ENCODE data around the gene WASF2.

Gene WASF2

DNA sequence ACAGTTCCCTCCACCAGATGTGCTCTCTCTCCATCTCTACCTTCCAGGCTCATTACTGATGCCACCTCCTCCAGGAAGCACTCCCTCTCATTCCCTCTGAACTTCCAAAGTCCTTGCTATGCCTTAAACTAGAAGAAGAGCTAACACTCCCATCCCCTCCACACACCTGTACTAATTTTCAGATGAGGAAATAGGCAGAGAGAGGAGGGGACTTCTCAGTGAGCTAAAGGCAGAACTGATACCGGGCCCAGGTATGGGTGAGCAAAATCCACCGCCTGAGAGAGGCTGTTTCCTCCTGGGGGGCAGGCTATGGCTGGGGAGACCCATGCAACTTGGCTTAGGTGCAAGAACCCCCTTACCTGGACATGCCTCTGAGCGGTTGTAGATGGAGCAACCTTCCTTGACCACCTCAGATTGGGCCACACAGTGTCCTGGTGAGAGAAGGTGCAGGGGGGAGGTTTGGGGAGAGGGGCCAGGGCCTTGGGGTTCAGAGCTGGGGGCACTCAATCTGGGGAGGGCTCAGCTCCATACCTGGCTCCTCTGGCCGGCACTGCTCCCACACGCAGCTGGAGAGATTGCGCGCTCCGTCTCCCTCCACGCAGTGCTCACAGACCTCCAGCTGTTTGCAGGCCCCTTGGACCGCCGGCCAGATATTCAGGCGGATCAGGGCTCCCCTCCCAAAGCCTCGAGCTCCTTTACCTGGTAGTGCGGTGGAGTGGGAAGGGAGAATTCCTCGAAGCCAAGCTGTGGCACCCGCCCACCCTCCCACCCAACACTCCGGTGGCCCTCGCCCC, 107.8 kb downstream of the WASF2 start:
- no peak for DNase-seq (ENCODE audit: low read depth in 2 of 3, low spot score in 1 of 3)

DNA sequence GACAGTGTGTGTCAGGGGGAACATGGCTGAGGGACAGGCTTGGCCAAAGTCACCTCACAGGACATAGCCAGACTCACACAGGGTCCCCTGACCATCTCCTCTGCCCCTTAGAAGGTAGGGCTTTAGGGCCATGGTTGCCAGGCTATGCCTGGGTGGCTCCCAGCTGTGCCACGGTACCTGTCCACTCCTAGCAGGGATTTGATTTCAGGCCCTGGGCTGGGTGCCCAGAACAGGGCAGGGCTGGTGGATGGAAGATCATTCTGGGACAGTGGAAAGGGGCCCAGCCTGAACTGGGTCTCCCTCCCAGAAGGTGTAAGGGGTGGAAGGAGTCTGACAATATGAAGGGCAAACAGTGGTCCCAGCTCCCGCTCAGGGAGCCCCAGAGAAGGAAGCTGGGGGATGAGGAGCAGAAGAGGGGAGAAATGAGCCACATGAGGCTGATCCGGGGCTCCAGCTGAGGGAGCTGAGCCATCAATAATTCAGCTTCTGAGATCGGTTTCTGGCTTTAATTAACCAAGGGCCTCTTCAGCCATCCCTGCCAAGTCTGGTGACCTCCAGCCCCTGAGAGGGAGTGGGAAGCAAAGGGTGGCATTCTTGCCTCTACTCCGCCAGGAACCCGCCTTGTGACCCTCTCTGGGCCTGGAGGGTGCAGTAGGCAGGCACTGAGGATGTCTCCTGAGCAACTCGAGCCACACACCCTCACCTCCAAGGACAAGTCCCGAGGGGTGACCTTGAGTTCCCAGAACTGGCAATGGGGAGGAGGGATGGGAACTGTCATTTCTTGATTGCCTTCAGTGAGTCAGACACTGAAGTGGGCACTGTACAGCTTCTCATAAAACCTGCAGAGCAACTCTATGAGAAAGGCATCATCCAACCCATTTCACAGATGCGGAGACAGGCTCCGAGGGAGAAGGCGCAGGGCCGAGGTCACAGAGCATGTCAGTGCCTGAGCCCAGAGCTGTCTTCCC, 108.9 kb downstream of the WASF2 start:
- DNase-seq (ENCODE audit: low read depth in 2 of 3, low spot score in 1 of 3): no peak

DNA sequence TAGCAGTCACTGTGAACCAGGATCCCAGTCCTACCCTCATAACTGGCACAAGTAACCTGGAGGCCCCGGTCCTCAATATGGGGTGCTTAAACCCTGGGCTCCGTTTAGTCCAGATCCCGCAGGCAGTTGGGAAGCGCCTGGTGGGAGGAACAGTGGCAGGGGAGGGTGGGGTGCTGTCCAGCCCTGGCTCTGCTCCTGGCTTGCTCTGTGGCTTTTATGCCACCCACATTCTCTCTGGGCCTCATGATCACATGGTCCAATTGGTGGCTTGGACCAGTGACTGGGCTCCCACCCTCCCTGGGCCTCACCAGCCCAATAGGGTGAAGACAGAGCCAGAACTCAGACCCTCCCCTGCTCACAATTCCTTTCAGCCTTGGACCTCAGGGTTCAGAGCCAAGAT, 109.7 kb downstream of the WASF2 start:
- DNase-seq (ENCODE audit: low read depth in 2 of 3, low spot score in 1 of 3): no peak

DNA sequence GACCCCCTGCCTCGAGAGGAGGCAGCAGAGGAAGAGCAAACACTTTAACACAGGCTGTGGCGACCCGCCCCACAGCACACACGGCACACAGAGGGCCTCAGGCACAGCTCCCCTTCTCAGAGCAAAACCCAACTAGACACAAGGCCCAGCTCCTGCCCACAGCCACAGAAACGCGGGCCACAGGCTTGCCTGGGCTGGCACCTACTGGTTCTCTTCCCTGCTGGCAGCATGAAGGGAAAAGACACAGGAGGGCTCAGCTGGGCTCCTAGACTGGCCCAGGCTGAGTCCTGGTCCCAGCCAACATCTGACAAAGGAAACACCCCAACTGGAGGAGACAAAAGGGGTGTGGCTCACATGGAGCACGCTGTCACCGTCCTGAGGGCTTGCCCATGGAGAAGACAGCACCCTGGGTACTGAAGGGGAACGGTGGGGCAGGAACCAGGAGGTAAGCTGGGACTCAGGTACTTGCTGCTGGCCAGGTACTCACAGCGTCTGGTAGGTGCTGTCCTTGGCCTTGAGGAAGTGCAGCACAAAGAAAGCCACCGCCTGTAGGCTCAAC, 110.3 kb downstream of the WASF2 start:
- DNase-seq (ENCODE audit: low read depth in 2 of 3, low spot score in 1 of 3): no peak

DNA sequence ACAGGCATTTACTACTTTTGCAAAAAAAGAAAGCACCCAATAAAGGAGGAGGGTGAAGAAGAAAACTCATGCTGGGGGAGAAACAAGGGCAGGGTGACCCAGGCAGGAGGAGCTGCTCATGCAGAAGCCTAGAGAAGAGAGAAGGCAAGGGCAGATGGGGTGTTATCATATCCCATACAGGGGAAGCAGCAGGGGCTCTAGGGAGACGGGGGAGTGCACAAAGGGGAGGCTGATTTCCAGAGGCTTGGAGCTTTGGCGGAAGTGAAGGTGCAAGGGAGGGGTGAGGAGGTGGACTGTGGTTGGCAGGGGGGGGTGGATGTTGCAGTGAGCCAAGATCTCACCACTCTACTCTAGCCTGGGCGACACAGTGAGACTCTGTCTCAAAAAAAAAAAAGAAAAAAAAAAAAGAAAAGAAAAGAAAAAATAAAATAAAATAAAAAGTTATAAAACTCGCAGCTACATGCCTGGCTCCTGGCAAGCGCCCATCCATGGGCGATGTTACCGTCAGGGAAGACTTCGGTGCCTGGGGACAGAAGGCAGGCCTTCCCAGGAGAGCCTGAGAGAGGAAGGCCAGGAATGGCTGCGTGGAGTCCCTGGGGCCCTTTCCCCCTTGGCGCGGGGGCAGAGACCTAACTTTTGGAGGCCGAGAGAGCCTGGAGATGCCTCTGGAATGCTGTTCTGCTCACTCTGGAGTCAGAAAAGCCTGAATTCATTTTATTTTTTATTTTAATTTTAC, 112.0 kb downstream of the WASF2 start:
- DNase-seq (ENCODE audit: low read depth in 2 of 3, low spot score in 1 of 3): no peak

DNA sequence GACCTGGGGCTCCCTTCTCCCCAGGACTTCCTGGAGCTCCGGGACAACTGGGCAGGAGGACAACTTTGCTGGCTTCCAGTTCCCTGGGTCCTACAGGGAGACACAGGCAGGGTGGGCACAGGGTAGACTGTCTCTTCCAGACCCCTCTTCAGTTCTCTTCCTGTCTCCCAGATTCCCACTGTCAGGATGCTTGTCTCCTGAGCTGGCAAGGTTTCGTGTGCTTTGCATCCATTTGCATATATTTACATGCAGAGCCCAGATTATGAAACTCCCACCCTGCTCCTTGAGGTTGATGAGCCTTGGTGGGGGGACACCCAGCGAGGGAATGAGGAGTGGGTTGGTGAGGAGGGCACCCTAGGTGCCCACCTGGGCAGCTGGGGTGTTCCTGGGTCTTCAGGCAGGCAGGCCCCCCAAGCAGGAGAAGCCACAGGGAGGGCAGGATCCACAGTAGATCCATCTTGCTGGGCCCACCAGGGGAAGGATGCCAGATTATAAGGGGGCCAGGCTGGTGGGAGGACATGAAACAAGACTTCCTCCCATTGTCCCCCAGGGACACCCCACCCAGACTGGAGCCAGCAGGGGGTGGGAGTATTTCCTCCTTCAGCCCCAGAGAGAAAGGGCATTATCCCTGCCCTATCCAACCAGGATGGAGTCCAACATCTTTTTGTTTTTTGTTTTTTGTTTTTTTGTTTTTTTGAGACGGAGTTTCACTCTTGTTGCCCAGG, 115.4 kb downstream of the WASF2 start, which contains the start of gene FCN3:
Gene FCN3 (minus strand): TSS at position 463 of the 725 bp plus-strand sequence. CDS start 6 bp downstream, at position 457.
- no peak for DNase-seq (ENCODE audit: low read depth in 2 of 3, low spot score in 1 of 3)

DNA sequence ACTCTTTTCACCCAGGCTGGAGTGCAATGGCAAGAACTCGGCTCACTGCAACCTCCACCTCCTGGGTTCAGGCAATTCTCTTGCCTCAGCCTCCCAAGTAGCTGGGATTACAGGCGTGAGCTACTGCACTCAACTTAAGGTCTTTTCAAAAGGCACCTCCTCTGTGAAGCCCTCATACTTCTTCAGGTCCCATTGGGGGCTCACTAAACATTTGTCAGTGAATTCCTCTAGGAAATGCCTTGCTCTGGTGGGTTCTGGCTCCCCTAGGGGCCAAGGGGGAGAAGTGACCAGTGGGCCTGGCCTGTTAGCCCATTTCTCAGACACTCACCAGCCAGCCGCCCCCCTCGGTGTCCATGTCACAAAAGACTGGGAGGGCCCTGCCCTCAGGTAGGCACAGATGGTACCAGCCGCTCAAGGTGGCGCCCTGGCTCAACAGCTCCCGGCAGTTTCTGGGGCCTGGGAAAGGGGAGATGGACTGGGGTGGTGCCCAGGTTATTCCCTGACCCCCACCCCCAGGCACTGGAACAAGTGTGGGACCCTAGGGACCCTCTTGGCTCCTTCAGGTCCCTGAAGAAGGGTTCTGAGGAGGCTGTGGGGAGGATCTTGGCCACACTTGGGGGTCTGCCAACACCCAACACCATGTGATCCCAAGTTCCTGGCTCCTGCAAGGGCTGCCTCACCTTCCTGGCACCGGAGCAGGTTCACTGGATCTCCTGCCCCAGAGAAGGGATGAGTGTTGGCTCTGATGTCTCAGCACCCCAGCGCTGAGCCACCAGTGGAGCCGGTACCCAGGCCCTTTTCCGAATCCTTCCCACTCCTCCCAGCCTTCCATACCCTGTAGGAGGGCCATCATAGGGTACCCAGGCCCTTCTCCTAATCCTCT, 116.9 kb downstream of the WASF2 start:
- no peak for DNase-seq (ENCODE audit: low read depth in 2 of 3, low spot score in 1 of 3)

DNA sequence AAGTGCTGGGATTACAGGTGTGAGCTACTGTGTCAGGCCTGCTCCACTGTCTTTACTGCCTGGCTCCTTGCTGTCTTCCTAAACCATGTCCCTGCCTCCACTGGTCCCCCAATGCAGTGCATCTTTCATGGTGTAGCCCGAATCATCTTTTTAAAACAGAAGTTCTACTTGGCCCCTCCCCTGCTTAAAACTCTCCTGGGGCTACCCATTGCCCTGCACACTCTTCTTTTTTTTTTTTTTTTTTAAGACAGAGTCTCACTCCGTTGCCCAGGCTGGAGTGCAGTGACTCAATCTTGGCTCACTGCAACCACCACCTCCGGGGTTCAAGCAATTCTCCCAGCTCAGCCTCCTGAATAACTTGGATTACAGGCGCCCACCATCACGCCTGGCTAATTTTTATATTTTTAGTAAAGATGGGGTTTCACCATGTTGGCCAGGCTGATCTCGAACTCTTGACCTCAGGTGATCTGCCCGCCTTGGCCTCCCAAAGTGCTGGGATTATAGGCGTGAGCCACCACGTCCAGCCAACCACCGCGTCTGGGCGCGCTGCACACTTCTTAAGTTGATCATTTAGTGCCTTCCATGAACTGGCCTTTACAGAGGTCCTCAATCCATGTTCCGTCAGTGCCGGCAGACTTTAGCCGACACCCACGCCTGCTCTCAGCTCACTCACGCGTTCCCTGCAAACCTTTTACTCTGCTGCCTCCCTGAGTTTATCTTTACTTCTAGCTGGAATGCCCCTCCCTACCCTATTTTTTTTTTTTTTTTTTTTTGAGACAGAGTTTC, 117.8 kb downstream of the WASF2 start:
- DNase-seq (ENCODE audit: low read depth in 2 of 3, low spot score in 1 of 3): no peak

DNA sequence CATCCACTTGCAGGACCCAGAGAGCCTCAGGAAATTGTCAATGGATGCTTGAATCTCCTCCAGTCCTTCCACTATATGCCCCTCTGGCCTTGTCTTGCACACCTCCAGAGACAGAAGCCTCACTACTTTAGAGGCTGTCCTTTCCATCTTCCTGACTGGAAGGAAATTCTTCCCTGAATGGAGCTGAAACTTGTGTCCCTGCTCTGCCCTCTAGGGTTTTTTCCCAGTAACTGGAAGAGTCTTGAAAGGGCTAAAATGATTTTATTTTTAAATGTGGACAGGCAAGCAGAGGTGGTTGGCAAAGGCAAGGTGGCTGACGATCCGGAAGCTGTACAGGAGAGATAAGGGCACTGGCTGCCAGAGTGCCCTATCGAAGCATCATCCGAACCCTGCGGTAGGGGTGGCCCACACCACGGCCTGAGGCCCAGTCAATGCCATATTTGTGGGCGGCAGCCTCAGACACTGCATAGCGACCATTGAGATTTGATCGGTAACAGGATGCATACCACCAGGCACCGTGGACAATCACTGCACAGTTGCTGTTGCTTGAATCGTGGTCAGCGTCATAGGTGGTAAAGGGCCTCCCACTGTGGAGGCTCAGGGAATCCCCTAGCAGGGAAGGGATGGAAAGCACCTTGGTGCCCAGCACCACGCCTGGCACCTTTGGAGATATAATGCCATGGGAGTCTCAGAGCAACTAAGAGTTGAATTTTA, 120.9 kb downstream of the WASF2 start:
- no peak for DNase-seq (ENCODE audit: low read depth in 2 of 3, low spot score in 1 of 3)

DNA sequence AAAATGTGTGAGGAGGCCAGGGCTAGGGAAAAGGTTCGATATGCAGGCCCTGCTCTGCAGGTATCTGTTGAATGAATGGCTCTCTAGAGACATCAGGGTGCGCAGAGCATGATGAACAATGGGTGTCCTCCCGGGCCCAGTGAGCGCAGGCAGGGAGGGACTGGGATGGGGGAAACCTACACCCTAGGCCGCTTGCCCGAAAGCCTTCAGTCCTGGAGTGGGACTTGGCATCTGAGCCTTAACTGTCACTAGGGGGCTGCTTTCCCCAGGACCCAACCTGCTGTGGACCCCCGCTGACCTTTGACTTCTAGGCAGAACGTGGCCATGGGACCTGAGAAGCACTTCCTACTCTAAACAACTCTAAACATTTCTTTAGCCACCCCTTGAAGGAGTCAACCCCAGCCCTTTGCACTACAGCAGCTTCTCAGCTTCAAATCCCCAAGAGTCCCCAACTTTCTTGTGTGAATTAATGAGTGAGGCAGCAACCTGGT, 122.8 kb downstream of the WASF2 start:
- DNase-seq (ENCODE audit: low read depth in 2 of 3, low spot score in 1 of 3): no peak

DNA sequence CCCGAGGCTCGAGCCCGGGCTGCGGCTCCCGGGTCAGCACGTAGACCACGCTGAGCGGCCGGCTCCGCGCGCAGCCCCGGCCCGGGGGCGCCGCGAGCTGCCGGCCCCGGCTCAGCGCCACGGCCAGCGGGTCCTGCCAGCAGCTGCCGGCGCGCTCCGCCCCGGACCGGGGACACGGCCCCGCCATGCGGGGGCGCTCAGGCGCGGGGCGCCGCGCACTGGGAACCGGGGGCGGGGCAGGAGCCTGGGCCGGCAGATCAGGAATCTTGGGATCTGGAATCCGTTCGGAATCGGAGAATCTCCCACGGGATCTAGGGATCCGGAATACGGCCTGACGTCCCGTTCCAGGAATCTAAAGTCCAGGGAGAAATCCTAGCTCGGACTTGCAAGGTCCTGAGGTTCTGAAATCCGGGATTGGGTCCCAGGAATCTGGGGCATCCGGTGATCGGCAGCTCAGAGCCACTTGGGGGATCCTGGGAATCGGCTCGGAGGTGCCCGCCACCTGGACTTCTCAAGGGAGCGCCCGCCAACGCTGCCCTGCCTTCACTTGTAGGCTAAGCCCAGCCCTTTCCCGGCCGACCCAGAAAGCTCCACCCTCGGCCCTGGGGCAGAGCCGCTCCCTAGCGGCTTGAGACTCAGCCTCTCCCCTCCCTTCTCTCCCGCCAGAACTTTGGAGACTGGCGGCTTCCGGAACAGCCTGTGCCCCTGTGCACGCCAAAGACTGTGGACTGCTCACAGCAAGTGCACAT, 123.4 kb downstream of the WASF2 start, which contains the start of gene MAP3K6:
Gene MAP3K6 (minus strand): TSS at position 551 of the 749 bp plus-strand sequence. CDS start 364 bp downstream, at position 187.
- peak in 2 of 3 donors; percentile 56 to 61 for DNase-seq (ENCODE audit: low read depth in 2 of 3, low spot score in 1 of 3)

DNA sequence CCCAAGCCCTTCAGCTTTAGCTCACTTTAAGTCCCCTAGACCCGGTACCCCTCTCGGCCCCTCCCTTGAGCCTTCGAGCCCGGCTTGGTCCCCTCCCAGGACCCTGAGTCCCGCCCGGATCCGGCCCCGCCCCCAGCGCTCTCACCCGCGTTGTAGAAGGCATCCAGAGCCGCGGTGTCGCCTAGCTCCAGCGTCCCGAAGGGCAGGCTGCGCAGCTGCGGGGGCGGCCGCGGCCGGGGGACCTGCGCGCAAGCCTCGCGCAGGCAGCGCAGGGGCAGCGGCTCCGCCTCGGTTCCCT, 123.9 kb downstream of the WASF2 start:
- peak; percentile 62 to 81 (median 73) for DNase-seq (ENCODE audit: low read depth in 2 of 3, low spot score in 1 of 3)

DNA sequence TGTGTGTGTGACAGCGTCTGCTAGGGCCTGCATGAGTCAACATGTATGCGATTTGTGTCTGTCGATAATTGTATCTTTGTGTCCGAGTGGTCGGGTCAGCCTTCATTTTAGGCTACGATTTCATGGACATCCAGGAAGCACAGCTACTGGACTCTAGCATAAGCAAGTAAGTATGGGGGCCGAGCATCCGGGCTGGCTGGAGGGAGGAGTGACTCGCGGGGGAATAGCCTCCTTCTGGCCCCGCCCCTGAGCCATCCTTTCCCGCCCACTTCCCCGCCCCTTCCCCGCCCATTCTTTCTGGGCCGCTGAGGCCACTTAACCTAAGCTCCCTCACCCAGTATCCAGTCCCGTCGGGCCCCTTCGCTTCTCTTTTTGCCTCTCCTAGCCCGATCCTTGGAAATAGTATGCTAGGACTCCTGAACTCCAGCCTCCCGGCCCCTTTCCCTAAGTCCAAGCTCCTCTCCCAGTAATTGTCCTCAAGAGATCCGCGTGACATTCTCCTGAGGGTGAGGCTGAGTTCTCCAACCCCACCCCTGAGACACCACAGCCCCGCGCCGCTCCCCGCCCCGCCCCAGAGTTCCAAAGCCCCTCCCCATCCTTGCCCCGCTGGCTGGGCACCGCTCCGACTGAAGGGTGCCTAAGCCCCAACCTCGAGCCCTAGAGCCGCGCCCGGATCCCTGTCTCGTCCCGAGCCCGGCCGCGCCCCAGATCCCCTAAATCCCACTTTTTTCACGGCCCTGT, 124.4 kb downstream of the WASF2 start:
- peak; percentile 68 to 84 (median 76) for DNase-seq (ENCODE audit: low read depth in 2 of 3, low spot score in 1 of 3)

DNA sequence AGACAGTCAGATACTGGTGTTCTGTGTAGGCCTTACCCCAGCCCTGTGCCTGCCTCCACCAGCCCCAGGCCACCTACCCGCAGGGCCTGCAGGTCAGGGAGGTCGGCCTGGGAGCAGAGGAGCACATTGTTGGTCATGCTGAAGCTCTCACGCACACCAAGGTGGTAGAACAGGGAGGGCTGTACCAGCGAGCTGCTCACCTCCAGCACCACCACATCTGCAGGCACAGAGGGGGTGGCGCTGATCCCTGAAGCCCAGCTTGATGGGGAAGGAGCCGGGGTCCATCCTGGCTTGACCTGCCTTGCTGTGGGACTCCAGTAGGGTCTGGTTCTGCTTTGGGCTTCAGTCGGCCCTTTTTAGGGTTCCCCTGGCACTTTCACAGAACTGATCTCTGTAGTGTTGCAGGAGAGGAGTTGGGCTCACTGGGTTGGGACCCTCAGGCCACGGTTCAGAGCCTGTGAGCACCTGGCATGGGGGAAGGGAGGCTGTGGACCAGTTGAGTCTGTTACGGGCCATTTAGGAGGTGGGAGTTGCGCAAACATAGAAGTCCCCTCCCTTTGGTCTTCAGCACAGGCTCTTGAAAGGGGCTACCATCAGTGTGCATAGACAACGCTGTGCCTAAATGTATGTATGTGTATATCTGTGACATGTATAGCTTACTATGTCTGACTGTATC, 125.1 kb downstream of the WASF2 start:
- no peak for DNase-seq (ENCODE audit: low read depth in 2 of 3, low spot score in 1 of 3)

DNA sequence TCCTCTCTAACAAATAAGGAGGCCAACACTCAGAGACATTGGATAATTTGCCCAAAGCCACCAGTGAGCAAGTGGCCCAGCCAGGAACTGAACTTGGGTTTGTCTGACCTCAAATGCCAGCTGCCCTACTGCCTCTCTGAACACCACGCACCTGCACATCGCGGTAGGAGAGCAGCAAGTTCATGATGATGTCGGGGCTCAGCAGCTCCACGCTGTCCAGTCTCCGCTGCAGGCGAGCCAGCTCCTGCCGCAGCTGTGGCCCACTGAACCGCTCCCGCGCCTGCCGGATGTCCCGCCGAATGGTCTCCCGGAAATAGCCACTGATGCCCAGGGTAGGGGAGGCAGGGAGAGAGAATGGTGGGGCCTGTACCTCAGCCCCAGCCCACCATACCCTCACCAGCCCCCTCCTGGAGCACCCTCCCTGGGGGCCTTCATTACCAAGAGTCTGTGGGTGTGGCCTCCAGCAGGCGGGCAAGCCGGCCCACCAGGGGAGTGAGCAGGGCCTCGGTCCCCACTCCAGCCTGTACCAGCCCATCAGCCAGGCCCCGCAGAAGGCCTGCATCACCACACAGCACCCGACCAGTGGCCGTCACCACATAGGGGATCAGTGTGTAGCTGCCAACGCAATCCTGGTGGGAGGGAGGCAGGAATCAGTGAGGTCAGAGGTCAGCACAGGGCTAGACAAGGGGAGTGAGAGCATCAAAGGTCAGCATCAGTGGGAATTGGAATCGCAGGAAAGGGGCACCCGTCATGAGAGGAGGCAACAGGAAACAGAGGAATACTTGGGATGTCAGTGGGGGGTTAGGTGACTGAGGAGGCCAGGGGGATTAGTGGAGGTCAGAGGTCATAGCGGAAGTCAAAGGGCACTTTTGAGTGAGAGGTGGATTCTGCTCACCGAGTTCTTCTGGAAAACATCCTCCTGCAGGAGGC, 125.9 kb downstream of the WASF2 start:
- no peak for DNase-seq (ENCODE audit: low read depth in 2 of 3, low spot score in 1 of 3)
